CD8-positive, alpha-beta memory T cell (primary cell): Measurements from ENCODE around the gene DSC3. TPM values are rescaled to one million over a fixed set of nuclear protein-coding genes. Genes with fewer than 3 reads are reported as not detected.

ENCODE experiments used
- CTCF ChIA-PET: fragments of 350-600 bp; sonication (Branson Sonifier 250); formaldehyde crosslinking; loops from one replicate; lab custom pipeline; 2021; ENCODE audit warnings: antibody characterized with exemption; lab: Charles Lee
- POLR2A ChIA-PET: fragments of 350-600 bp; sonication (Branson Sonifier 250); formaldehyde crosslinking; loops from one replicate; lab custom pipeline; 2021; ENCODE audit warnings: antibody characterized with exemption; lab: Charles Lee
- DNase-seq, 5 donors: peaks; one replicate each; pipeline versions ENCODE4 v3.0.0 to v3.0.0-alpha.2; 2020 to 2022; ENCODE audit warnings: mixed read lengths in 1 of 5
- H3K27ac ChIP-seq: one replicate; pipeline ENCODE4 v1.7.0; 2013; ENCODE audit warnings: low read depth, mild to moderate bottlenecking, low read length, moderate library complexity
- H3K27me3 ChIP-seq: 2 replicates; pipeline ENCODE4 v1.7.0; 2013; ENCODE audit warnings: low read length, mild to moderate bottlenecking; ENCODE audit not compliant: insufficient read depth, poor library complexity, severe bottlenecking
- H3K36me3 ChIP-seq: 2 replicates; pipeline ENCODE4 v1.7.0; 2013; ENCODE audit warnings: mild to moderate bottlenecking, low read length, moderate library complexity; ENCODE audit not compliant: insufficient read depth
- H3K4me1 ChIP-seq: 2 replicates; pipeline ENCODE4 v1.7.0; 2013; ENCODE audit warnings: mild to moderate bottlenecking, low read length, moderate library complexity; ENCODE audit not compliant: insufficient read depth
- H3K4me3 ChIP-seq: 2 replicates; pipeline ENCODE4 v1.7.0; 2013; ENCODE audit warnings: mild to moderate bottlenecking, low read length
- H3K9me3 ChIP-seq: 2 replicates; pipeline ENCODE4 v1.7.0; 2013; ENCODE audit warnings: mild to moderate bottlenecking, low read length
- H3K27ac Mint-ChIP-seq, 8 donors: one replicate each; pipeline ENCODE4 v1.8.0; 2020 to 2021; ENCODE audit warnings: mixed read lengths in 8 of 8, mild to moderate bottlenecking in 6 of 8, inconsistent platforms in 3 of 8, moderate library complexity in 3 of 8
- H3K27me3 Mint-ChIP-seq, 2 donors: one replicate each; pipeline ENCODE4 v1.8.0; 2020 to 2021; ENCODE audit warnings: mixed read lengths in 2 of 2, mild to moderate bottlenecking in 1 of 2, moderate library complexity in 1 of 2
- H3K36me3 Mint-ChIP-seq, 3 donors: one replicate each; pipeline ENCODE4 v1.8.0; 2020 to 2021; ENCODE audit warnings: mixed read lengths in 3 of 3, inconsistent platforms in 1 of 3, mild to moderate bottlenecking in 1 of 3
- H3K4me1 Mint-ChIP-seq, 3 donors: one replicate each; pipeline ENCODE4 v1.8.0; 2020 to 2021; ENCODE audit warnings: mixed read lengths in 3 of 3, inconsistent platforms in 1 of 3, mild to moderate bottlenecking in 1 of 3
- H3K4me3 Mint-ChIP-seq, 7 donors: one replicate each; pipeline ENCODE4 v1.8.0; 2020 to 2021; ENCODE audit warnings: mixed read lengths in 7 of 7, mild to moderate bottlenecking in 6 of 7, moderate library complexity in 4 of 7, inconsistent platforms in 2 of 7
- H3K9me3 Mint-ChIP-seq, 5 donors: one replicate each; pipeline ENCODE4 v1.8.0; 2020 to 2022; ENCODE audit warnings: mixed read lengths in 5 of 5, mild to moderate bottlenecking in 3 of 5, moderate library complexity in 2 of 5, inconsistent platforms in 1 of 5
- polyA plus RNA-seq: library from polyadenylated mRNA; unstranded; fragments of 300-500 nt; fragmentation: Illumina TruSeq; gene quantifications from one replicate; pipeline ENCODE4 v1.2.3, GENCODE V29; 2021
- total RNA-seq, 2 experiments: library from RNA; stranded (reverse); gene quantifications; one replicate each; pipeline ENCODE4 v1.2.3, GENCODE V29; 2021

Gene DSC3
- total and polyA plus RNA-seq, 3 experiments from 2014 or later, result not detected

DNA sequence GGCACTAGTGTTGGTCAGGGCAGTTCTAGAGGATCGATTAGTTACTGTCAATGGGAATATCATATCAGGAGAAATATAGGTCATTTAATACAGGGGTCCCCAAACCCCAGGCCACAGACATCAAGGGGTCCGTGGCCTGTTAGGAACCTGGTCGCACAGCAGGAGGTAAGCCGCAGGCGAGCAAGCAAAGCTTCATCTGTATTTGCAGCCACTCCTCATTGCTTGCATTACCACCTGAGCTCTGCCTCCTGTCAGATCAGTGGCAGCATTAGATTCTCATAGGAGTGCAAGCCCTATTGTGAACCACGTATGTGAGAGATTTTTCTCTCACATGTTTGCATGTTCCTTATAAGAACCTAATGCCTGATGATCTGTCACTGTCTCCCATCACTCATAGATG is 81.9 kb downstream of the DSC3 start:
- Mint-ChIP-seq H3K9me3 (peaks cover 0 to 7% (median 3%) of the 10 kb centered on the region in 5 donors), H3K36me3 (no peaks in the 10 kb centered on the region), H3K27me3 (peaks cover 0 to 1% of the 10 kb centered on the region in 2 donors), H3K4me3 (no peak overlapping the region), H3K27ac (no peak overlapping the region), H3K4me1 (no peaks in the 10 kb centered on the region)
- ChIA-PET POLR2A (no interaction called here), CTCF (no interaction called here)
- H3K36me3 ChIP-seq, result no peaks in the 10 kb centered on the region
- no peaks in the 10 kb centered on the region for H3K4me1 ChIP-seq
- no peak overlapping the region for H3K27ac ChIP-seq
- no peak for DNase-seq
- H3K4me3 ChIP-seq, result no peak overlapping the region
- no peaks in the 10 kb centered on the region for H3K27me3 ChIP-seq
- H3K9me3 ChIP-seq, result no peaks in the 10 kb centered on the region

DNA sequence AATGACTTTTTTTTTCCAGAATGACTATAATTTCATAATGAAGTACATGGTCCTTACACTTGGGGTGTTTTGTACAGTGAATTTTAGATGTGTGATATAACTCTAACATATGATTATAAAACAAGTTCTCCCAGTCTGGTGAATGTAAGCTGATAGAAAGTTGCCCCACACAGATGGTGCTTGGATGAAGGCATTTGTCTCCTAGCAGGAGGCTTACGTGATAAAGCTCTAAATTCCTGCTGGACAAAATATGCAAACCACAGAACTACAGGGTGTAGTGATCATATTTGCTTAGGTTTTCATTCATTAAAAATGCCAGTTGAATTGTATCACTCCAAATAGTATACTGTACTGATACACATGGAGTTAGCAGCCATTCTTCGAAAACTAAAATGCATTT is 85.5 kb downstream of the DSC3 start:
- ChIA-PET CTCF (no interaction called here), POLR2A (no interaction called here)
- Histone ChIP-seq H3K27ac (no peak overlapping the region), H3K9me3 (no peaks in the 10 kb centered on the region), H3K4me1 (no peaks in the 10 kb centered on the region), H3K36me3 (no peaks in the 10 kb centered on the region), H3K27me3 (no peaks in the 10 kb centered on the region), H3K4me3 (no peak overlapping the region)
- no peak overlapping the region for H3K4me3 Mint-ChIP-seq
- no peaks in the 10 kb centered on the region for H3K4me1 Mint-ChIP-seq
- H3K36me3 Mint-ChIP-seq, result no peaks in the 10 kb centered on the region
- no peak overlapping the region for H3K27ac Mint-ChIP-seq
- DNase-seq, result no peak
- H3K27me3 Mint-ChIP-seq, result peaks cover 0 to 1% of the 10 kb centered on the region in 2 donors
- H3K9me3 Mint-ChIP-seq, result peaks cover 0 to 7% (median 5%) of the 10 kb centered on the region in 5 donors

- no peaks in the 10 kb centered on the region for H3K9me3 ChIP-seq
- peaks cover 0 to 1% of the 10 kb centered on the region in 2 donors for H3K27me3 Mint-ChIP-seq
- no peaks in the 10 kb centered on the region for H3K4me1 ChIP-seq
- H3K27ac ChIP-seq, result no peak overlapping the region
- H3K27ac Mint-ChIP-seq, result no peak overlapping the region
- no peaks in the 10 kb centered on the region for H3K4me1 Mint-ChIP-seq
- H3K4me3 Mint-ChIP-seq, result no peak overlapping the region
- H3K27me3 ChIP-seq, result no peaks in the 10 kb centered on the region
- POLR2A ChIA-PET, result no interaction called here
- H3K36me3 Mint-ChIP-seq, result no peaks in the 10 kb centered on the region
- peaks cover 0 to 7% (median 5%) of the 10 kb centered on the region in 5 donors for H3K9me3 Mint-ChIP-seq
- no peak overlapping the region for H3K4me3 ChIP-seq
- CTCF ChIA-PET, result interaction anchor here (1.0 kb wide), 1 partner anchor 15 kb away, joined by 3 read pairs; no protein-coding TSS in a partner anchor
- no peak for DNase-seq
- H3K36me3 ChIP-seq, result no peaks in the 10 kb centered on the region
These were observed 88.3 kb downstream of the DSC3 start for GRCh38 chr18:30954262-30954661.

GRCh38 chr18:30945761-30946160 is 96.8 kb downstream of the DSC3 start:
- CTCF ChIA-PET, result no interaction called here
- Mint-ChIP-seq H3K4me1 (no peaks in the 10 kb centered on the region), H3K27ac (no peak overlapping the region)

DNA sequence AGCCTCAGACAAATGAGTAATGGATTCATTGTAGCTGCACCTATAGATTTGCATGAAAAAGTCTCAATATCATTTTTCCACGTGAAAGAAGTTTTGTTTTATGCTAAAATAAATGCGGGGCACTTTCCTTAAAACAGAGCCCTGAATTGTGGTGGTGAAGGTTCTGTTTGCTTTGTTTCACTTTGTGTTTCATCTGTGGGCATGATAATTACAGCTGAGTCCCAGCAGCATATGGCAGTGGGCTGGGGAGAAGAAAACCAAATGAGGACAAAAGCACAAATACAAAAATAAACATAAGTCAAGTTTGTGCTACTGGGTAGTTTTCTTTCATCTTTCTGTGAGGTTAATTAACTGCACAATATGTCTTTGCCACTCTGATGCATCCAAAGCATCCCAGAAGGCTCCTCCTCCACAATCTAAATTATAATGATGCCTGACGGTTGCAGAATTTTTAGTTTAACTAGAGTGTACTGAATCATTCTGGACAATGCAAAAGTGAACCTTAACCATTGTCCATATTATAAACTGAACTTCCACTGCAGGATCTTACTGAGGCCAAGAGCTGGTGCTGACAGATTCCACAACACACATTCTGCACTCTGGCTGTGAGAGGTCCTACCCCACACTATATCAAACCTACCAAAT is 97.6 kb downstream of the DSC3 start:
- H3K27me3 ChIP-seq, result no peaks in the 10 kb centered on the region
- no peaks in the 10 kb centered on the region for H3K36me3 ChIP-seq
- no peaks in the 10 kb centered on the region for H3K4me1 Mint-ChIP-seq
- ChIA-PET POLR2A (no interaction called here), CTCF (no interaction called here)
- no peak overlapping the region for H3K27ac ChIP-seq
- H3K9me3 Mint-ChIP-seq, result peaks cover 9 to 49% (median 14%) of the 10 kb centered on the region in 5 donors
- H3K4me3 ChIP-seq, result no peak overlapping the region
- no peaks in the 10 kb centered on the region for H3K27me3 Mint-ChIP-seq
- H3K27ac Mint-ChIP-seq, result no peak overlapping the region
- no peaks in the 10 kb centered on the region for H3K4me1 ChIP-seq
- H3K4me3 Mint-ChIP-seq, result no peak overlapping the region
- no peak for DNase-seq
- H3K36me3 Mint-ChIP-seq, result no peaks in the 10 kb centered on the region
- no peaks in the 10 kb centered on the region for H3K9me3 ChIP-seq

More at GRCh38 chr18:30945761-30946160, 96.8 kb downstream of the DSC3 start:
- Histone ChIP-seq H3K27ac (no peak overlapping the region), H3K4me1 (no peaks in the 10 kb centered on the region), H3K27me3 (no peaks in the 10 kb centered on the region), H3K36me3 (no peaks in the 10 kb centered on the region), H3K9me3 (no peaks in the 10 kb centered on the region), H3K4me3 (no peak overlapping the region)
- no peak for DNase-seq
- Mint-ChIP-seq H3K27me3 (no peaks in the 10 kb centered on the region), H3K4me3 (no peak overlapping the region), H3K36me3 (no peaks in the 10 kb centered on the region), H3K9me3 (peaks cover 8 to 45% (median 13%) of the 10 kb centered on the region in 5 donors)
- POLR2A ChIA-PET, result no interaction called here

DNA sequence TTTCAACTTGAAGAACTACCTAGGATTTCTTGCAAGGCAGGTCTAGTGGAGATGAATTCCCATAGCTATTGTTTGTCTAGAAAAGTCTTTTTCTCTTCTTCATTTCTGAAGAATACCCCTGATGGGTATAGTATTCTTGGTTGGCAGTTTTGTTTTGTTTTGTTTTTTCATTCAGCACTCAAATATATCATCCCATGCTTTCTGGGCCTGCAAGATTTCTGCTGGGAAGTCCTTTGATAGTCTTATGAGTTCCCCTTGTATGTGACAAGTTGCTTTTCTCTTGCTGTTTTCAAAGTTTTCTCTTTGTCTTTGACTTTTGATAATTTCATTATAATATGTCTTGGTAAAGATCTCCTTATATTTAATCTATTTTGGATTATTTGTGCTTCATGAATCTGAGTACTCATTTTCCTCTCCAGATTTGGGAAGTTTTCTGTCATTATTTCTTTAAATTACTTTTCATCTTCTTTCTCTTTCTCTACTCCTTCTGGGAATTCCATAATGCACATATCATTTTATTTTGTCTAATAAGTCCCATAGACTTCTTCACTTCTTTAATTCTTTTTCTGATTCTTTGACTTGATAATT is 101.5 kb downstream of the DSC3 start:
- CTCF ChIA-PET, result no interaction called here
- Histone ChIP-seq H3K9me3 (no peaks in the 10 kb centered on the region), H3K4me1 (no peaks in the 10 kb centered on the region), H3K27me3 (no peaks in the 10 kb centered on the region), H3K4me3 (no peak overlapping the region), H3K27ac (no peak overlapping the region), H3K36me3 (no peaks in the 10 kb centered on the region)
- Mint-ChIP-seq H3K9me3 (peaks cover 11 to 67% (median 14%) of the 10 kb centered on the region in 5 donors), H3K36me3 (no peaks in the 10 kb centered on the region), H3K27me3 (no peaks in the 10 kb centered on the region), H3K4me1 (no peaks in the 10 kb centered on the region), H3K27ac (no peak overlapping the region), H3K4me3 (no peak overlapping the region)
- POLR2A ChIA-PET, result no interaction called here
- DNase-seq, result no peak

Other genes starting within 250 kb of the DSC3 start
- gene DSC2, start 59.7 kb upstream of the DSC3 start, total RNA-seq, result not detected
- not detected for gene DSC2, start 59.7 kb upstream of the DSC3 start, polyA plus RNA-seq
- gene DSC1, start 120.1 kb upstream of the DSC3 start, total RNA-seq, result under 1 TPM; 0.11 to 0.18 TPM
- gene DSC1, start 120.1 kb upstream of the DSC3 start, polyA plus RNA-seq, result 2.1 TPM